Naive thymus-derived CD8-positive, alpha-beta T cell (primary cell): ENCODE results near the gene CENPC. TPM values are rescaled to one million over a fixed set of nuclear protein-coding genes. Genes with fewer than 3 reads are reported as not detected.

Experiments used
- ATAC-seq, 2 donors: fragments of 150-1000 bp; cut with Tn5 transposase in 1 of 2; sonication (Bioruptor Pico), chemical (Tn5 transposase) in 1 of 2; 1 replicate in 1 of 2; 2 replicates in 1 of 2; pipeline ENCODE4 v1.10.0; 2021; ENCODE audit warnings: mild to moderate bottlenecking in 2 of 2, moderate library complexity in 2 of 2
- POLR2A ChIA-PET: fragments of 350-600 bp; sonication (Branson Sonifier 250); formaldehyde crosslinking; loops from one replicate; lab custom pipeline; 2021; ENCODE audit warnings: antibody characterized with exemption; lab: Charles Lee
- DNase-seq, 10 donors: peaks; one replicate each; pipeline versions ENCODE4 v3.0.0 to v3.0.0-alpha.2; 2020 to 2022
- H3K27ac Mint-ChIP-seq, 10 donors: one replicate each; pipeline ENCODE4 v1.8.0; 2020 to 2022; ENCODE audit warnings: mild to moderate bottlenecking in 10 of 10, mixed read lengths in 10 of 10, moderate library complexity in 4 of 10, inconsistent platforms in 1 of 10
- H3K27me3 Mint-ChIP-seq, 5 donors: one replicate each; pipeline ENCODE4 v1.8.0; 2021 to 2022; ENCODE audit warnings: mixed read lengths in 5 of 5
- H3K36me3 Mint-ChIP-seq, 3 donors: one replicate each; pipeline ENCODE4 v1.8.0; 2020 to 2022; ENCODE audit warnings: mixed read lengths in 3 of 3, mild to moderate bottlenecking in 2 of 3, inconsistent platforms in 1 of 3
- H3K4me1 Mint-ChIP-seq, 4 donors: one replicate each; pipeline ENCODE4 v1.8.0; 2021 to 2022; ENCODE audit warnings: mixed read lengths in 4 of 4
- H3K4me3 Mint-ChIP-seq, 10 donors: one replicate each; pipeline ENCODE4 v1.8.0; 2020 to 2022; ENCODE audit warnings: mild to moderate bottlenecking in 10 of 10, mixed read lengths in 10 of 10, moderate library complexity in 6 of 10, inconsistent platforms in 1 of 10
- H3K9me3 Mint-ChIP-seq, 9 donors: one replicate each; pipeline ENCODE4 v1.8.0; 2020 to 2022; ENCODE audit warnings: mixed read lengths in 9 of 9, mild to moderate bottlenecking in 3 of 9, inconsistent platforms in 1 of 9, moderate library complexity in 1 of 9
- polyA plus RNA-seq, 3 donors: library from polyadenylated mRNA; unstranded; fragments of 300-500 nt; fragmentation: Illumina TruSeq; gene quantifications; one replicate each; pipeline ENCODE4 v1.2.3, GENCODE V29; 2021
- total RNA-seq, 8 experiments: library from RNA in 2 of 8; stranded (reverse) in 2 of 8; gene quantifications; one replicate each; pipeline ENCODE4 v1.2.3 and lab custom pipeline; 2021 to 2026

The CENPC gene, protein sequence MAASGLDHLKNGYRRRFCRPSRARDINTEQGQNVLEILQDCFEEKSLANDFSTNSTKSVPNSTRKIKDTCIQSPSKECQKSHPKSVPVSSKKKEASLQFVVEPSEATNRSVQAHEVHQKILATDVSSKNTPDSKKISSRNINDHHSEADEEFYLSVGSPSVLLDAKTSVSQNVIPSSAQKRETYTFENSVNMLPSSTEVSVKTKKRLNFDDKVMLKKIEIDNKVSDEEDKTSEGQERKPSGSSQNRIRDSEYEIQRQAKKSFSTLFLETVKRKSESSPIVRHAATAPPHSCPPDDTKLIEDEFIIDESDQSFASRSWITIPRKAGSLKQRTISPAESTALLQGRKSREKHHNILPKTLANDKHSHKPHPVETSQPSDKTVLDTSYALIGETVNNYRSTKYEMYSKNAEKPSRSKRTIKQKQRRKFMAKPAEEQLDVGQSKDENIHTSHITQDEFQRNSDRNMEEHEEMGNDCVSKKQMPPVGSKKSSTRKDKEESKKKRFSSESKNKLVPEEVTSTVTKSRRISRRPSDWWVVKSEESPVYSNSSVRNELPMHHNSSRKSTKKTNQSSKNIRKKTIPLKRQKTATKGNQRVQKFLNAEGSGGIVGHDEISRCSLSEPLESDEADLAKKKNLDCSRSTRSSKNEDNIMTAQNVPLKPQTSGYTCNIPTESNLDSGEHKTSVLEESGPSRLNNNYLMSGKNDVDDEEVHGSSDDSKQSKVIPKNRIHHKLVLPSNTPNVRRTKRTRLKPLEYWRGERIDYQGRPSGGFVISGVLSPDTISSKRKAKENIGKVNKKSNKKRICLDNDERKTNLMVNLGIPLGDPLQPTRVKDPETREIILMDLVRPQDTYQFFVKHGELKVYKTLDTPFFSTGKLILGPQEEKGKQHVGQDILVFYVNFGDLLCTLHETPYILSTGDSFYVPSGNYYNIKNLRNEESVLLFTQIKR
- total RNA-seq (10 to 100 TPM; 56.9 to 65.0 TPM), polyA plus RNA-seq (10 to 100 TPM; 16.1 to 19.7 (median 18.6) TPM), total RNA-seq (lab: John Stamatoyannopoulos, UW) (59.3 to 195 (median 124) reads per million in 6 experiments)

DNA sequence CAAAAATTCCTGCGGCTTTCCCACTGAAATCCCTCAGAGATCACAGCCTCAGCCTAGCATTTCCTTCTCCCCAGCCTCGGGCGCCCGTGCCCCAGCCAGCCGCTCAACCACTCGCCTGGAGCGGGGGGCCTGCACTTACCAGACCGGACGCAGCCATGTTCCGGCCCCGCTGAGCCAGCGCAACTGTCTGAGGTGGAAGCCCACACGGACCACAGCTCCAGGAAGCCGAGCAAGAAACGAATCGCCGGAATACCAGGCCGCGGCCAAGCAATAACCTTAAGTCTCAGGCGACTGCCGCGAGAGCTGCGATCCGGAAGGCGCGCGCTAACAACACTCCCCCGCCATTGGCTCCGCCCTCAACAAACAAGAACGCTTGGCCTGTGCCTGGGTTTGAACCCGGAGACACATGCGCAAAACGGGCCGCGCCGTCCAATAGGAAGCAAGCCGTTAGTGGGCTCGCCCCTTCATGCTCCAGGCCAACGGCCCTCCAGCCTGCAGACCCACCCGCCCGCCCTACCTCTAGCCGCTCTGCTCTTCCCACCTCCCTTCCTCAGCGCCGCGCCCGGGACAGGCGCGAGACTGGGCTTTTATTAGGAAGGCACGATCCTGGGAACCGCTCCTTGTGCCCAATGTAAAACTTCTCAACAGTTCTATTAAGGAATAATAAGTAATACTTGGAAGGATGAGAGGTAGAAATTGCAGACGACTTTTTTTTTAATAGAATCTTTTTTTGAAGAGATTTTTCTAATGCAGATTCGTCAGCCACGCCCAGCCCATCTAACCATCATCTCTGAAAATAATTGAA, at the start of gene CENPC:
Gene CENPC (minus strand): TSS at position 305 of the 805 bp plus-strand sequence. CDS start 148 bp downstream, at position 157.
- Mint-ChIP-seq H3K36me3 (peaks cover 0 to 25% (median 4%) of the 10 kb centered on the region in 3 donors), H3K27ac (peak within 1 kb of the TSS; percentile 97 to 100 (median 100)), H3K9me3 (no peaks in the 10 kb centered on the region), H3K4me3 (peak within 1 kb of the TSS; percentile 94 to 100 (median 98)), H3K27me3 (no peaks in the 10 kb centered on the region), H3K4me1 (peaks cover 19 to 44% (median 37%) of the 10 kb centered on the region in 4 donors)
- POLR2A ChIA-PET, result interaction anchor here (1.2 to 2.4 kb wide), 3 partner anchors 28 to 155 kb away, joined by 5 to 13 read pairs (median 10); partner anchors contain the start of gene UBA6
- DNase-seq, result peak; percentile 77 to 96 (median 90)
- peak; percentile 85 to 93 for ATAC-seq

DNA sequence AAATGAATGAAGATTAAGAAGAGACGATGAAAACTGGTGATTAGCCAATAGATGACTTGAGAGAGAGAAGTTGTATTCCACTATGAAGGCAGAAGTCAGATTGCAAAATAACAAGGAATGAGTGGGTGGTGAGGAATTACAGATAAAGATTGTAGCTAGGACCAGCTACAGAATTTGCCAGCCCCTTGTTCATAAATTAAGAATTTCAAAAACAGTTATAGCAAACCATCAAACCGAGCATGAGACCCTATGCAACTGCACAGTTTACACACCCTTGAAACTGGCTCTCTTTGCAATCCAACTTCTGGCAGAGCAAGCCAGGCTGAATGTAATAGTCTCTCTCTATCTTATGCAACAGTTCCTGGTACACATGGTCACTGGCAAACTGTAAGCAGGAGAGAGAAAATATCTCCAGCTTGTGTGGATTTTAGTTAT, 48.5 kb upstream of the CENPC start:
- peaks cover 0 to 4% (median 0%) of the 10 kb centered on the region in 9 donors for H3K9me3 Mint-ChIP-seq
- no peak for DNase-seq
- peaks cover 0 to 2% (median under 1%) of the 10 kb centered on the region in 4 donors for H3K4me1 Mint-ChIP-seq
- POLR2A ChIA-PET, result no interaction called here
- H3K27ac Mint-ChIP-seq, result no peak overlapping the region
- no peak for ATAC-seq
- no peak overlapping the region for H3K4me3 Mint-ChIP-seq
- H3K36me3 Mint-ChIP-seq, result peaks cover 0 to 2% (median 0%) of the 10 kb centered on the region in 3 donors
- no peaks in the 10 kb centered on the region for H3K27me3 Mint-ChIP-seq

DNA sequence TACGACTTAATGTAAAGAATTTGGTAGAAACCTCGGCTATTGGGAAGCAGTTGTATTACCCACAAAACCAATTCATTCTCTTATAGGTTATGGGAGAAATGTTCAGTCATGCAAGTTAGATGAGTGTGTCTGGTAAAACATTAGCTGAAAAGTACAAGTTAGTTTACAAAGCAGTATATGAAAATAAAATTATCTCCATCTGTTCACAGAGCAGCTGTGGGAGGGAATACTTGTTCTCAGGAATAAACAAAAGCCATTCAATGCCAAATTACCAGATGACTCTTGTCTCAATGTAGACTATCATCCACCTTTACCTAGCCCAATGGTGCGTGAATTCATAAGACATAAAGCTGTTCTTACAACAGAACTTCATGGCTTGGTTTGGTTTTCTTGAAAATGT, 41.9 kb upstream of the CENPC start:
- ATAC-seq, result no peak
- H3K4me3 Mint-ChIP-seq, result no peak overlapping the region
- DNase-seq, result no peak
- POLR2A ChIA-PET, result interaction anchor here (0.6 kb wide), 2 partner anchors 14 to 37 kb away, joined by 3 to 6 read pairs; no protein-coding TSS in a partner anchor
- H3K9me3 Mint-ChIP-seq, result no peaks in the 10 kb centered on the region
- H3K27me3 Mint-ChIP-seq, result no peaks in the 10 kb centered on the region
- H3K4me1 Mint-ChIP-seq, result peaks cover under 1 to 13% (median 4%) of the 10 kb centered on the region in 4 donors
- no peaks in the 10 kb centered on the region for H3K36me3 Mint-ChIP-seq
- H3K27ac Mint-ChIP-seq, result no peak overlapping the region

DNA sequence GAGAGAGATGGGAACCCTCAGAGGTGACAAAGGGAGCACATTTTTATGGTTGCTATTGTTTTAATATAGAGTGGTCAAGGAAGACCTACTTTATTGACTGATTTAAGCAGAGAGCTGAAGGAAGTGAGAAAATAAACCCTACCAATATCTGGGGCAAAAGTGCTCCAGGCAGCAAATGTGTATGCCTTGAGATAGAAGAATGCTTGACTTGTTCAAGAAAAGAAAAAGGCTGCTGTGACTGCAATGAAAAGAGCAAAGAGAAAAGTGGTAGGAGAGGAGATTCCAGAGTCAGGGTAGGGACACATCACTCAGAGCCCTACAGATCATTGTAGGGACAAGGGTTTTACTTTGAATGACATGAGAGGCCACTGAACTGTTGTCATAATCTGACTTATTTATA, 39.2 kb upstream of the CENPC start:
- POLR2A ChIA-PET, result no interaction called here
- Mint-ChIP-seq H3K4me3 (no peak overlapping the region), H3K27ac (peak overlapping the region in 2 of 10 donors; percentile 5 to 24), H3K9me3 (no peaks in the 10 kb centered on the region), H3K27me3 (no peaks in the 10 kb centered on the region), H3K36me3 (no peaks in the 10 kb centered on the region), H3K4me1 (peaks cover 8 to 32% (median 19%) of the 10 kb centered on the region in 4 donors)
- no peak for ATAC-seq
- no peak for DNase-seq

DNA sequence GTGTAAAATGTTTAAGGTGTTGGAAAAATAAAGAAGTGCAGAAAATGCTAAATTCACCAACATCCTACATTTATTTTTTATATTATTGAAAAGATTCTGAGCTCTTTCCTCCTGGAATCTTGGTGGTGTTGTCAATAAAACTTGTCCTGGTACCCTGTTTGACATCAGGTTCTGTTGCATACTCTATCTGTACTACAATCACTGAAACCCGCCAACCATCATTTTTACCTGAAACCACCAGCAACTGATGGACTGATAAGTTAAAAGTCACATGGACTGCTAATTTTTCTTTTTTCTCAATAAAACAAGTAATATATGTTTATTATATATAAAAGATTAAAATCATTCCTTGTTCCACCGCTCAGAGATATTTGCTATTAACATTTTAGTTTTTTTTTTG, 36.6 kb upstream of the CENPC start:
- peak in 1 of 10 donors; percentile 6 for DNase-seq
- Mint-ChIP-seq H3K9me3 (no peaks in the 10 kb centered on the region), H3K4me3 (peak overlapping the region in 6 of 10 donors; percentile 56 to 68 (median 64)), H3K4me1 (peaks cover 9 to 50% (median 29%) of the 10 kb centered on the region in 4 donors), H3K27me3 (no peaks in the 10 kb centered on the region), H3K27ac (peak overlapping the region in 1 of 10 donors; percentile 73), H3K36me3 (no peaks in the 10 kb centered on the region)
- no peak for ATAC-seq
- POLR2A ChIA-PET, result interaction anchor here (1.6 to 2.4 kb wide), 2 partner anchors 9 to 37 kb away, joined by 4 to 10 read pairs; partner anchors contain the start of gene CENPC

DNA sequence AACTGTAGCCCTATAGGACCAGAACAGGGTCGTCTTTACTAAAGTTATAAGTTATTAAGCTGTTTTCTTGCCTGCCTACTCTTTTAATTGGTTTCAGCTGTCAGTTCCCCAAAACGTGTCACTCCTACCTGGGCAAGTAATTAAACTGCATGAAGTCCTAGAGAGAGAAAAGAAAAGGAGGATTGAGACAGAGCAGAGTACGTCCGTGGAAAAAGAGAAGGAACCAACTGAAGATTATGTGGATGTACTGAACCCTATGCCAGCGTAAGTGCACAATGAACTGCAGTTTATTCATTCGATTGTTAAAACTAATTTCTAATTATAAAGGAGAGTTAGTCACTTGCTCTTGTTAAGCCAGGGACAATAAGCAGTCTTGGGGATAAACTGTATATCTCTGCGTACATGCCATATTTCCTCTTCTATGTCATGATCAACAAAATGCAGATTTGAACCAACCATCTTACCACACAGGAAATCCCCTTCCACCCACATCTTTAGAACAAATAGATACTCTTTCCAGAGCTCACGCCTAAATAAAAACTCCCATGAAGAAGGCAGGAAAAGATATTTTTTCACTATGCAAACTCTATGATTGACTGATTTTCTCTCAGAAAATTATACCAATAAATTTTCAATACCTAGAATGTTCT, 36.0 kb upstream of the CENPC start:
- ATAC-seq (peak; percentile 95 to 97), DNase-seq (peak in 6 of 10 donors; percentile 8 to 74 (median 41))
- Mint-ChIP-seq H3K4me1 (peaks cover 9 to 54% (median 33%) of the 10 kb centered on the region in 4 donors), H3K4me3 (peak overlapping the region; percentile 0 to 71 (median 64)), H3K27ac (peak overlapping the region in 7 of 10 donors; percentile 5 to 80 (median 43)), H3K36me3 (no peaks in the 10 kb centered on the region), H3K27me3 (no peaks in the 10 kb centered on the region), H3K9me3 (no peaks in the 10 kb centered on the region)
- POLR2A ChIA-PET, result interaction anchor here (0.7 to 2.4 kb wide), 3 partner anchors 8 to 120 kb away, joined by 3 to 10 read pairs (median 4); partner anchors contain the start of genes CENPC and UBA6

DNA sequence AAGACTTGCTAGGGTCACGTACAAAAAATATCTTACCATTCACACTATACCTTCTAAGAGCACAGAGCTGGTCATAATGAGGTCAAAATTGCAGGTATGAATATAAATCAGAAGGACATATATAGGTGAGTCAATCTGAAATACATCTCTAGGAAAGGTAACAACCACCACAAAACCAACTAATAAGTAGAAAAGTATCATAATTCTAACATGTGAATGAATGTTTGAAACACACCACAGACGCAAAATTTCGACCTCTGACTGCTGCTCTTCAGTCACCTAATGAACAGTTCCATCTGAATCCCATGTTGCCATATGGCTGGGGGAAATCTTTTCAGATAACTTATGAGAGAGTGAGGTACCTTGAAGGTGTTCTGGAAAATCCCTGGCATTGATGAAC, 35.3 kb upstream of the CENPC start:
- H3K4me1 Mint-ChIP-seq, result peaks cover 13 to 61% (median 39%) of the 10 kb centered on the region in 4 donors
- H3K9me3 Mint-ChIP-seq, result no peaks in the 10 kb centered on the region
- POLR2A ChIA-PET, result interaction anchor here (2.4 kb wide), 1 partner anchor 36 kb away, joined by 10 read pairs; the partner anchor contains the start of gene CENPC
- no peak for DNase-seq
- H3K27ac Mint-ChIP-seq, result peak overlapping the region in 7 of 10 donors; percentile 6 to 73 (median 14)
- H3K36me3 Mint-ChIP-seq, result no peaks in the 10 kb centered on the region
- H3K27me3 Mint-ChIP-seq, result no peaks in the 10 kb centered on the region
- ATAC-seq, result no peak
- peak overlapping the region in 2 of 10 donors; percentile 64 to 67 for H3K4me3 Mint-ChIP-seq

DNA sequence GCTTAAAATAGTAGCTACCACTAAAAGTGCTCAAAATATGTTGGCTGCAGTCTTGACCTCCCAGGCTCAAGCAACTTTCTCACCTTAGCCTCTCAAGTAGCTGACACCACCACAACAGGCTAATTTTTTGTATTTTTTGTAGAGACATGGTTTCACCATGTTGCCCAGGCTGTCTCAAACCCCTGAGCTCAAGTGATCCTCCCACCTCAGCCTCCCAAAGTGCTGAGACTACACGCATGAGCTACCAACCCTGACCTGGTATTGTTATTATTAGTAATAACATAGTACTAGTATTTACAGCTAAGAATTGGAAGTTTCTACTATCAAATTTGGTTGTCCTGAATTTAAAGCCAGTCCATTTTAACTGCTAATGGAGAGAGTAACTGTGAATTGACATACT, 31.2 kb upstream of the CENPC start:
- no peaks in the 10 kb centered on the region for H3K36me3 Mint-ChIP-seq
- H3K27ac Mint-ChIP-seq, result peak overlapping the region in 9 of 10 donors; percentile 20 to 84 (median 61)
- POLR2A ChIA-PET, result no interaction called here
- ATAC-seq, result no peak
- no peaks in the 10 kb centered on the region for H3K27me3 Mint-ChIP-seq
- no peak for DNase-seq
- peaks cover 13 to 74% (median 50%) of the 10 kb centered on the region in 4 donors for H3K4me1 Mint-ChIP-seq
- H3K9me3 Mint-ChIP-seq, result no peaks in the 10 kb centered on the region
- H3K4me3 Mint-ChIP-seq, result peak overlapping the region in 1 of 10 donors; percentile 70

DNA sequence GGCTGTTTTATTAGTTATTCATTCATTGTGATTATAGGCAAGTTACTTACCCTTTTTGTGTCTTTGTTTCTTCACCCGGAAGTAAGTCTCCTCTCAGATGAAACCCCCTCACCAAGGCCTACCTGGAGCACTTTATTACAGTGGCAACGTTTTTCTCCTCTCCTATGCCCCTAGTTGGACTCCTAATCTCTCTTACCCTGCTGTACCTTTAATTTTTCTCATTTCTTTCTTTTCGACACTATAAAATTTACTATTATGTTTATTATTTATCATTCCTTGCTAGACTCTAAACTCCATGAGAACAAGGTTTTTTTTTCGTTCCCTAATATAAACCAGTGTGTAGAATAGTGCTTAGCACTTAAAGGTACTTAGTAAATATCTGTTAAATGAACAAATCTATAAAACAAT, 30.8 kb upstream of the CENPC start:
- Mint-ChIP-seq H3K36me3 (no peaks in the 10 kb centered on the region), H3K4me1 (peaks cover 10 to 69% (median 45%) of the 10 kb centered on the region in 4 donors), H3K9me3 (no peaks in the 10 kb centered on the region), H3K4me3 (peak overlapping the region; percentile 50 to 80 (median 66)), H3K27me3 (no peaks in the 10 kb centered on the region), H3K27ac (peak overlapping the region; percentile 53 to 94 (median 82))
- ATAC-seq, result no peak
- no peak for DNase-seq
- POLR2A ChIA-PET, result no interaction called here

DNA sequence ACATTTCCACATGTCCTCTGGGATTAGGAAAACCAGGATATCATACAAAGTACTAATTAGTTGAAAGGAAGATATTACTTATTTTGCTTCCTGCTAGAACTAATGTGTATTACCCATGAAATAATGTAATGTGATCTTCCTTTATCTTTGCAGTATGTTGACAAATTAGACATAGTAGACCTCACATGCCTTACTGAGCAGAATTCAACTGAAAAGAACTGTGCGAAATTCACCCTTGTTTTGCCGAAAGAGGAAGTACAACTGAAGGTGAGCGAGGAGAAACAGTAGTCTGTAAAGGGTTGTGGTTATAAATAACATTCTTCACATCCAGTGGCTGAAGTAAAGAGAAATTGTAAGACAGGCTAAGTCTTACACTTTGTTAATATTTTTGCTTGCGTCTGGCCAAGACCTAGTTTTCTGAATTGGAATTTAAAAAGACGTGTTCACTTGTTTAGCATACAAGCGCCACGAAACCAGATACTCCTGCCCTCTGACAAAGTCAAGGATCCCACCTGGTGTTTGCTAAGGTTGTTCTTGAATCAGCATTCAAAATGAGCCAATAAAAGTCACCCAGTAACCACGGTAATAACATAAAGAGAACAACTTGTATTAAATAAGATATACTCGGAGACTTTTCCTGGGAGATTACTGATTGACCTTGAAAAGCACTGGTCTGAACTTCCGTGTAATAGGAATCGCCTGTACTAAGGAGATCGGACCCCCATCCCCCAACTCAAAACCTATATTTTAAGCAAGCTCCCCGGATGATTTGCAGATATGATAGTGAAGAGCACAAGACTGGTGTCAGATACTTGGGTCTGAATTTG, 30.1 kb upstream of the CENPC start:
- POLR2A ChIA-PET, result no interaction called here
- Mint-ChIP-seq H3K27ac (peak overlapping the region; percentile 53 to 94 (median 82)), H3K36me3 (no peaks in the 10 kb centered on the region), H3K27me3 (no peaks in the 10 kb centered on the region), H3K4me3 (peak overlapping the region; percentile 50 to 80 (median 66)), H3K9me3 (no peaks in the 10 kb centered on the region), H3K4me1 (peaks cover 10 to 64% (median 39%) of the 10 kb centered on the region in 4 donors)
- ATAC-seq (peak; percentile 85 to 91), DNase-seq (peak in 4 of 10 donors; percentile 7 to 52 (median 34))
